HG02763 (cell line): ENCODE results near the gene PTGR3.

Experiments
- ATAC-seq: cut with Tn5 transposase; IDR thresholded peaks from one replicate; pipeline ENCODE4 v1.9.1; 2021; ENCODE audit warnings: mild to moderate bottlenecking, moderate library complexity; ENCODE audit not compliant: unreplicated experiment

Gene PTGR3

DNA sequence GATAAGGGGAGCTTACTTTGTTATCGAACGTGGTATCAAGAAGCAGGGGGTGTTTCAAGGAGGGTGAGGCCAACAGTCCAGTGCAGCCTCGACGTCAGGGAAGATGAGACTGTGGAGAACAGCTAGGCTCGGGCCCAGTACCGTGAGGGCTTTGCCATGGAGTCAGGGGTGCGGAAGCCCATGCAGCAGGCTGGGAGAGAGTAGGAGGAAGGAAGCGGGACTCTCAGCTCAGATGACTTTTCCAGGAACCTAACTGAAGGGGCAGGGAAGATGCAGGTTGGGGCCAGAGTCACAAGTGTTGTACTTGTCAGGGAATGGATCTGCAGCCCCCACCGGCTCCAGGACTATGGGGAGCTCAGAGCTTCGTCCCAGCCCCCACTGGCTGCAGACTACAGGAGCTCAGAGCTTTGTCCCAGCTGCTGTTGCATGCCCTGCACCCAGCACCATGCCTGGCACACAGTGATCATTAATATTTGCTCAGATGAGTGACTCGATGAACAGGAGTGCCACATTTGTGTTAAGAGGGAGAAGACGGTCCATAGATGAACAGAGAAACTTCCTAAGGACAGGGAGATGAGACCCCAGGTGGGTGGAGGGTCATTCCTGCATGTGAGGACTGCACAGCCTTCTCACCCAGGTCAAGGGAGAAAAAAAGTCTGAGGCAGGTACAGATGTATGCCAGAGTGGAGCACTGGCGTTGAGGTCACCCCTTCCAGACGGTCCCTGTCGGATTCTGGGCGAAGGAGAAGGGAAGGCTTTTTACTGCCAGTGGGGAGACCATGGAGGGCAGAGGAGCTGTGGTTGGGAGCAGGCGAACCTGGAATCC is 36.4 kb downstream of the PTGR3 start:
- peak; percentile 23 for ATAC-seq

DNA sequence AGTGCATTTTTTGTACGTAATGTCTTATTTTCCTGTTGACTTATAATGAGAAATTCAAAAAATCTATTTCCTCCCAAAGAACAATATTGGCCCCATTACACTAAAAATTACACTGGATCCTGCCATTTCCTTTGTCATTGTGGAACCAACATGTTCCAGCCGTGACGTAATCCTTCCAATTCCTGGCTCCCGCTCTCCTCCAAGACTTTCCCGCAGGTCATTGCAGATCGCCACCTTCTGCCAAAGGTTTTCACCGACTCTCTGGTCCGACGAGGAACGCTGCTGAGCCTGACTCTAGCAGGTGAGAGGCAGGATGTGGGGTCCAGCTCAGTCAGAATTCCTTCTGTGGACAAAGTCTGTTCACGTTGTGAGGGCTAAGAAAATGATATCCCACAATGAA is 38.0 kb downstream of the PTGR3 start:
- no peak for ATAC-seq

DNA sequence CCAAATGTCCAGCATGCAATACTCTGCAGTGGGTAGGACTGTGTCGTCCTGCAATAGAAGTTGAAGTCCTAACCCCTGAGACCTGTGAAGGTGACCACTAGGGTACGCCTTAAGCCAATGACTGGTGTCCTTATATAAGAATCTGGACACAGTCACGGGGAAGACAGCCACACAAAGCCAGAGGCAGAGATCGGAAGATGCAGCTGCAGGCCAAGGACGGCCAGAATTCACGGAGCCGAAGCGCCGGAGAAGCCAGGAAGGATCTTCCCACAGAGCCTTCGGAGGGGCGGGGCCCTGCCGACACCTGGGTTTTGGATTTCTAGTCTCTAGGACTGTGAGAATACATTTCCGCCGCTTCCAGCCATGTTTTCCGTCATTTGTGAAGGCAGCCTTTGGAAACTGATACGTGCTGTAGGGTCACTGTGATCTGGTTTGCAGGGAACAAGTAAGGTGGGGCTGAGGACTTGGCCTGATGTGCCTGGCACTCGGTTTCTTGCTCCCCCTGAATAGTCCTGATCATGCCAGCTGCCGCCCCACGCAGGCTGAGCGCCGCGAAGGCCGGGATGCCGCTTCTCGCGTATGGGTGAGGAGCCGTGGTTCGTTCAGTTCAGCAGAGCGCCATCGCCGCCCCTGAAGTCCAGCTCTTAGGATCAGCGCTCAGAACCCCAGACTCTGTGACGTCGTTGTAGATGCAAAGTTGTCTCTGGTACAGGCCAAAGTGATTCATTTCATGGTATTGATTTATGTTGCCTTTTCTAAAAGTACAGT is 38.7 kb downstream of the PTGR3 start:
- no peak for ATAC-seq

DNA sequence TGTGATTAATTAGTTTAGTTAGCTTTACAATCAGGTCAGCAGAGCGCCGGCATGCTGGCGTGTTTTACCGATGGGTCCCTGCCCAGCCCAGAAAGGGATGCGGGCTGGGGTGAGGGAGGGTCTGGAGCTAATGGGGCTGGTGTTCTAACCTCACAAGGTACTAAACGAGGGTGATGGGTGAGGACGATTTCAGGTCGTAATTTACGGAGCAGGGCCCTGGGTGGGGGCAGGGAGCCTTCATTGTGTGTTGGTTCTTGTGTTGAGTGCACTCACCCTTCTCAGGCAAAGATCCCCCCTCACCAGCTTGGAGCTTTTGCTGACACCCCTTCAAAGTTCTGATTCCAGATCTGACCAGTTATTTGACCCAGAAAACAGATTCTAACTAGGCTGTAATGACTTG is 39.5 kb downstream of the PTGR3 start:
- ATAC-seq: no peak

- no peak for ATAC-seq
These were observed 40.3 kb downstream of the PTGR3 start for GRCh38 chr18:75168619-75169018.

GRCh38 chr18:75167759-75168618 is 41.0 kb downstream of the PTGR3 start:
- no peak for ATAC-seq

DNA sequence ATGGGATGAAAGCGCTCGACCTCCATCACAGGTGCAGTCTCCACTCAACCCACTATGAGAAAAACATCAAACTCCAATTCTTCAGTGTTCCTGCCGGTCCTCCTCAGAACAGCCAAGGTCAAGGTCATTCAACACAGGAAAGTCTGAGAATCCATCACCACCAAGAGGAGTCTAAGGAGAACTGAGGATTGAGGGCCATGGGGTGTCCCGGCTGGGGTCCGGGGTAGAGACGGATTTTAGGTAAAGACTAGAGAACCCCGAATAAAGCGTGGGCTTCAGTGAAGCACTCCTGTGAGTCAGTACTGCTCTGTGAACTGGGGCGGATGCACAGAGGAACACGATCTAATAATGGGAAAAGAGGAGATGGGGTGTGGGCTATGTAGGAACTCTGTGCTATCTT is 41.8 kb downstream of the PTGR3 start:
- no peak for ATAC-seq

DNA sequence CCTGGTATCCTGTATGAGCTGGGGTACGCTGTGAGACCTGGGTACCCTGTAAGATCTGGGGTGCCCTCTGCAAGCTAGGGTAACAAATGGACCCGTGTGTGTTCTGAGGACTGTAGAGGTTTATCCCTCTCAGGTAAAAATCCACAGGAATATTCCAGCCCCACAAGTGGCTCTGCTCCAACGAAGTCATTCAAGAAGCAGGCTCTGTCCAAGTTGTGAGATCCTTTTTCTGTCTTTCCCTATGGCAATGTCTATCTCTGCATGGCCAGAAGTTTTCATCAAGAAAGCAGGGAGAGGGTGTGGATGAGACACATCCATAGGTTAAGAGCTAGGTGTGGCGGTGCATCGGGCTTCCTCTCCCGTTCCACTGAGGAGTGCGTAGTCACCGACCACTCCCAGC is 43.0 kb downstream of the PTGR3 start:
- ATAC-seq: no peak

DNA sequence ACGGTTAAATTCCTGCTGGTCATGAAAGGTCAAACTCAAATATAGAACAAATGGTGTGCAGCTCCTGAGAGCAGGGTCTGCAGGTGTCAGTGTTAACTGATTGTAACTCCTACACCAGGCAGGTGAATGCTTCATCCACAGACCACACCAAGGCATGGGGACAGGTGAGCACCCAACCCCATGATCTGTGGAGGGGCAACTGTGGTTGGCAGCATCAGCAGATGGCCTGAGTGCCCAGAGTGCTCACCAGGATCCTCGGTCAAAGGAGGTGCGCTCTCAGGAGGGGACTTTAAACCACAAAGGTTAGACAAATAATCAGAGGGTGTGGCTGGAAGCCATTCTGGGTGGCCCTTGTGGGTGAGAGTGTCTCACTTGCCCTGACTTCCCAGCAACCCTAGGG is 44.5 kb downstream of the PTGR3 start:
- ATAC-seq: no peak

DNA sequence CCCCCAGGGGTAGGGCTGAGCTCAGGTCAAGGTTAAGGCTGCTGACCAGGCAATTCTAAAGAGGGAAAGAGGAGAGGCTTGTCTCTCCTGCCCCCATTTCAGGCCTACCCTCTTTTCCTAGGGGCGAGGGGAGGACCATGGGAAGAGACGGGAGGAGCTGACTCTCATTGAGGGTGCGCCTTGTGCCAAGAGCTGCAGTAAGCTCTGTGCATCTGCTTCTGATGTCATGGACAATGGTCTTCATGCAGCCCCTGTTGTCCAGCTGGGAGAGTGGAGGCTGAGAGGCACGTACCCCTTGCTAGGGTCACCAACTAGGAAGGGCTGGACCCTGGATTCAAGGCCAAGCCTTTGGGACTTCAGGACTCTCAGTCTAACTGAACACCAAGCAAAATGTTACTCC is 45.2 kb downstream of the PTGR3 start:
- ATAC-seq: no peak

DNA sequence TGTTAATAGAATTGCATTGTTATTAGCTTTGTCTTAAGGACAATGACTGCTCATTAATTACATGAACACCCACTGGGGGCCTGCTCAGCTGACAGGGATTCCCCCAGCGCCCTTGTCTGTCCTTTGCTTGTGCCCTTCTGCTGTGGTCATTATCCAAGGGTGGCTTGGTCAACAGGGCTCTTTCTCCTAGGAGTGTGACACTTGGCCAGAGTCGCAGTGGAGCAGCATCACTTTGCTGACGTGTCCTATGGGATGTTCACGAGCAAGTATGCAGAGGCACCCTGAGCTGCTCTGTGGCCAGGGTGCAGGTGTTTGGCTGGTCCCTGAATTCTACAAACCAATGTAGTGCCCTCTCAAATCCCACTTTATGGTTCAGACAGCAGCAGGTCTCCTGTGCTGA is 46.0 kb downstream of the PTGR3 start:
- ATAC-seq: no peak

GRCh38 chr18:75162467-75162866 is 46.5 kb downstream of the PTGR3 start:
- ATAC-seq: no peak

DNA sequence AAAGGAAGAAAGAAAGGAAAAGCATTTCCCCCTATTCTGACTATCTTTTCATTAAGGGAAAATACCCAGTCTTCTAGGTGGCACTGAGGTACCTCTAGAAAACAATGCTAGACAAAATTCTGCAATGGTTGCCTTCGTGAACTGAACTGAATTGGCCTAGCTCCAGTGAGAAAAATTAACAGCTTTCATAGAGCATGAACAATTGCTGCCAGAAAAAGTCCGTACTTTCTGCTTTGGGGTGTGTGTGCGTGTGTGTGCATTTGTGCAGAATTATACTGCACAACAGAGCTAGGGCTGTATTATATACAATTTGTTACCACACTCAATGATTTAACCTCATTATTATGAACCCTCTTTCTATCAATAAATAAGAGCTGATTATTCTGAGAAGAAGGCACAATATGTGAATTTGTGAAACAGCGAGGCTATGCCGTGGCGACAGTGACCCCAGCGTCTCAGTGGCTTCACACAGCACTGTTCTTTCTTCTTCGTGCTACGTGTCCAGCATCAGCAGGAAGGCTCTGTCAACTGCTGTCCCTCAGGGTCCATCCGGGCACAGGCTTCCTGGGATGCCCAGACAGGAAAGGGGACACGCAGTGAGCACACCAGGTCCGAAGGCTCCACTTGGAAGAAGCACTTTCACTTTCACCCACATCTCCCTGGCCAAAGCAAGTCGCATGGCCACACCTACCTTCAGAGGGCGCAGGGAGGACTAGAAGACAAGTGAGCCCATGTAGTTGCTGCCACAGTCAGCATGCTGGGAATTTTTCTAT is 47.5 kb downstream of the PTGR3 start:
- ATAC-seq: no peak

GRCh38 chr18:75160364-75160763 is 48.6 kb downstream of the PTGR3 start:
- ATAC-seq: no peak

DNA sequence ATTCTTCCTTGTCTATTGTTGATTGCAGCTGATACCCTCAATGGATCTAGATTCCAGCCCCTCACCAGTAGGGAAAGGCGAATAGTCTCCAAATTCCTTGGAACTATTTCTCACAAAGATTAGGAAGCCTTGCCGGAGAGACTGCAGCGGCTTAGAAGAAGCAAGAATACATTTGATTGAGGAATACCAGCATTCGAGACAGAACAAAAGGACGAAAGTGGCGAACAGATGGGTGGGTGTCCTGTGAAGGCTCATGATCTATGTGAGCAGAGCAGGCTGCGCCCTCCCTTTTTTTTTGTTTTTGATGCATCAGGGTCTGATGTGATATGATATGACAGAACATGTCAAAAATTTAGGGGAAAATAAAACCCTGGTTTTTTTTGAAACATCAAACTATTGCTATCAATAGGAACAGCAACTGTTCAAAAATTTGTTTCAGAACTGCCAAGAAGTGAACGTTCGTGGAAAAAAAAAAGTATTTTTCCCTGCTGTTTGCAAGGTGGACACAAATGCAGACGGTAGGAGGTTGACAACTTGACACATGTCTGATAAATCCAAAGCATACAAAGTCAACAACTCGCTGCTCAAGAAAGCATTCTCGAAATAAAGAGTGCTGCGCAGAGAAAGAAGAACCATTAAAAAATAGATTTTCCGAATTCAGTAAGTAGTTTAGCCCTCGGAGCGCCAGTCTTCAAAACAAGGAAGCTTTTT is 49.1 kb downstream of the PTGR3 start:
- no peak for ATAC-seq

- ATAC-seq: no peak
These were observed 49.8 kb downstream of the PTGR3 start for GRCh38 chr18:75159238-75159518.
